Measurements from ENCODE around the gene TRIP12. TPM values are rescaled to one million over a fixed set of nuclear protein-coding genes. Genes with fewer than 3 reads are reported as not detected.

The TRIP12 gene
- total and polyA plus RNA-seq, 2 of the 13 experiments (the other 11 are each of a cell fraction or from before 2014, with no cell fraction given), result 72.1 to 153 TPM

GRCh38 chr2:229921892-229922448 lies at the start of gene TRIP12 (continued):
- TF ChIP-seq MEF2D (CRISPR knock-in tag; IDR thresholded peaks at IDR 0.05), result peak; percentile 0; the same call in 1 of the 2 replicates

- DNase-seq (ENCODE audit: low spot score) (no peak), FAIRE-seq (no peak), ATAC-seq (peak; percentile 35; the same call in 2 of the 3 replicates)
- Histone ChIP-seq H3K4me2 (ENCODE audit: low read depth, low read length) (no peak overlapping the region), H3K9ac (ENCODE audit: insufficient read depth, low read depth, low read length) (no peak overlapping the region), H3K4me3 (replicated peaks in 1 of 3; ENCODE audit: insufficient read depth in 1 of 3, low read depth in 2 of 3, low read length in 3 of 3) (no peak overlapping the region), H2AFZ (ENCODE audit: low read length) (no peak overlapping the region), H3K27ac (ENCODE audit: extremely low read length, insufficient read depth, low read length) (no peak overlapping the region), H4K20me1 (ENCODE audit: insufficient read depth, low read length) (no peaks in the 10 kb centered on the region), H3K79me2 (ENCODE audit: insufficient read depth, low read length) (no peaks in the 10 kb centered on the region), H3K9me3 (ENCODE audit: low read length) (no peaks in the 10 kb centered on the region), H3K27me3 (ENCODE audit: control insufficient read depth in 1 of 2, insufficient read depth in 2 of 2, low read length in 2 of 2) (no peaks in the 10 kb centered on the region), H3K4me1 (ENCODE audit: insufficient read depth, low read length) (no peaks in the 10 kb centered on the region), H3K36me3 (replicated peaks in 1 of 2; ENCODE audit: control insufficient read depth in 1 of 2, insufficient read depth in 2 of 2, low read length in 2 of 2) (no peaks in the 10 kb centered on the region)
- BruUV-seq (replicated peaks), result no TSS peak
- POLR2A ChIA-PET, result no interaction called here
- in situ Hi-C loops (cut with HindIII; ENCODE audit: extremely low pct_ligation_motif_present, low pct_unique_long_range_greater_than_20kb), result no loop called here
- intact Hi-C loops (cut with micrococcal nuclease; ENCODE audit: unreplicated experiment), result no loop called here
- CTCF ChIA-PET (ENCODE audit: low intra/inter-chr PET ratio, low total read pairs), result no interaction called here
- no peak for TF ChIP-seq GZF1 (CRISPR knock-in tag; IDR thresholded peaks at IDR 0.05)
- no peak for TF ChIP-seq BCL3 (CRISPR knock-in tag; IDR thresholded peaks at IDR 0.05)
- peak; percentile 47; the same call in 1 of the 2 replicates for TF ChIP-seq NFYB (CRISPR knock-in tag; IDR thresholded peaks at IDR 0.05)
- 65% methylated on average over 3 of the region's 3 CpGs for WGBS (ENCODE audit: low lambda C conversion rate)
These were observed 49.5 kb upstream of the TRIP12 start for GRCh38 chr2:229971298-229971790.

- ATAC-seq, result no peak
- no peak for FAIRE-seq
- CTCF ChIA-PET (ENCODE audit: low intra/inter-chr PET ratio, low total read pairs), result no interaction called here
- no peaks in the 10 kb centered on the region for H3K27me3 ChIP-seq (ENCODE audit: control insufficient read depth in 1 of 2, insufficient read depth in 2 of 2, low read length in 2 of 2)
- H3K9me3 ChIP-seq (ENCODE audit: low read length), result no peaks in the 10 kb centered on the region
- WGBS (ENCODE audit: low lambda C conversion rate), result 58% methylated on average over 3 of the region's 3 CpGs
- H3K4me2 ChIP-seq (ENCODE audit: low read depth, low read length), result no peak overlapping the region
- no peaks in the 10 kb centered on the region for H3K4me1 ChIP-seq (ENCODE audit: insufficient read depth, low read length)
- in situ Hi-C loops (cut with HindIII; ENCODE audit: extremely low pct_ligation_motif_present, low pct_unique_long_range_greater_than_20kb) (no loop called here), intact Hi-C loops (cut with micrococcal nuclease; ENCODE audit: unreplicated experiment) (no loop called here)
- no peak overlapping the region for H2AFZ ChIP-seq (ENCODE audit: low read length)
- H3K9ac ChIP-seq (ENCODE audit: insufficient read depth, low read depth, low read length), result no peak overlapping the region
- no peaks in the 10 kb centered on the region for H3K79me2 ChIP-seq (ENCODE audit: insufficient read depth, low read length)
- H3K27ac ChIP-seq (ENCODE audit: extremely low read length, insufficient read depth, low read length), result no peak overlapping the region
- POLR2A ChIA-PET, result no interaction called here
- no peaks in the 10 kb centered on the region for H4K20me1 ChIP-seq (ENCODE audit: insufficient read depth, low read length)
- BruUV-seq (replicated peaks), result no TSS peak
- H3K36me3 ChIP-seq (replicated peaks in 1 of 2; ENCODE audit: control insufficient read depth in 1 of 2, insufficient read depth in 2 of 2, low read length in 2 of 2), result no peaks in the 10 kb centered on the region
- no peak for DNase-seq (ENCODE audit: low spot score)
- H3K4me3 ChIP-seq (replicated peaks in 1 of 3; ENCODE audit: insufficient read depth in 1 of 3, low read depth in 2 of 3, low read length in 3 of 3), result no peak overlapping the region
- TF ChIP-seq ZBTB46 (CRISPR knock-in tag; IDR thresholded peaks at IDR 0.05; ENCODE audit: borderline replicate concordance), result no peak
- no peak for TF ChIP-seq ZFP62 (CRISPR knock-in tag; IDR thresholded peaks at IDR 0.05)
- no peak for TF ChIP-seq SNAPC2 (CRISPR knock-in tag; IDR thresholded peaks at IDR 0.05)
- no peak for TF ChIP-seq ZNF703 (CRISPR knock-in tag; IDR thresholded peaks at IDR 0.05; ENCODE audit: borderline replicate concordance)
- TF ChIP-seq ZBTB1 (CRISPR knock-in tag; IDR thresholded peaks at IDR 0.05; ENCODE audit: borderline replicate concordance), result no peak
- TF ChIP-seq ZBTB2 (CRISPR knock-in tag; IDR thresholded peaks at IDR 0.05; ENCODE audit: low read depth), result no peak
- TF ChIP-seq ZBTB3 (CRISPR knock-in tag; IDR thresholded peaks at IDR 0.05; ENCODE audit: borderline replicate concordance, low read depth), result no peak
- TF ChIP-seq ASH2L (IDR thresholded peaks at IDR 0.05; ENCODE audit: insufficient read length, low read depth, low read length), result no peak
These were observed 48.6 kb upstream of the TRIP12 start for GRCh38 chr2:229970406-229970805.
